GM12892 (cell line): ENCODE measurements around the gene OSR1.

Experiments
- DNase-seq: peaks from one replicate; pipeline ENCODE4 v3.0.0; 2011; ENCODE audit not compliant: insufficient read length
- FAIRE-seq: peaks from 2 replicates; lab custom pipeline; 2011; peaks lifted over from hg19 to GRCh38; lab: Jason Lieb, UNC
- POLR2A ChIP-seq: IDR thresholded peaks from 2 replicates; pipeline ENCODE4 v1.6.1; 2011; ENCODE audit warnings: low read depth, low read length, control low read depth
- POLR2AphosphoS5 ChIP-seq: IDR thresholded peaks from 2 replicates; pipeline ENCODE4 v1.6.1; 2011; ENCODE audit warnings: low read depth, low read length, control low read depth
- TAF1 ChIP-seq: IDR thresholded peaks from 2 replicates; pipeline ENCODE4 v1.6.1; 2011; ENCODE audit warnings: low read depth, mild to moderate bottlenecking, control low read depth, low read length, borderline replicate concordance

Gene OSR1

DNA sequence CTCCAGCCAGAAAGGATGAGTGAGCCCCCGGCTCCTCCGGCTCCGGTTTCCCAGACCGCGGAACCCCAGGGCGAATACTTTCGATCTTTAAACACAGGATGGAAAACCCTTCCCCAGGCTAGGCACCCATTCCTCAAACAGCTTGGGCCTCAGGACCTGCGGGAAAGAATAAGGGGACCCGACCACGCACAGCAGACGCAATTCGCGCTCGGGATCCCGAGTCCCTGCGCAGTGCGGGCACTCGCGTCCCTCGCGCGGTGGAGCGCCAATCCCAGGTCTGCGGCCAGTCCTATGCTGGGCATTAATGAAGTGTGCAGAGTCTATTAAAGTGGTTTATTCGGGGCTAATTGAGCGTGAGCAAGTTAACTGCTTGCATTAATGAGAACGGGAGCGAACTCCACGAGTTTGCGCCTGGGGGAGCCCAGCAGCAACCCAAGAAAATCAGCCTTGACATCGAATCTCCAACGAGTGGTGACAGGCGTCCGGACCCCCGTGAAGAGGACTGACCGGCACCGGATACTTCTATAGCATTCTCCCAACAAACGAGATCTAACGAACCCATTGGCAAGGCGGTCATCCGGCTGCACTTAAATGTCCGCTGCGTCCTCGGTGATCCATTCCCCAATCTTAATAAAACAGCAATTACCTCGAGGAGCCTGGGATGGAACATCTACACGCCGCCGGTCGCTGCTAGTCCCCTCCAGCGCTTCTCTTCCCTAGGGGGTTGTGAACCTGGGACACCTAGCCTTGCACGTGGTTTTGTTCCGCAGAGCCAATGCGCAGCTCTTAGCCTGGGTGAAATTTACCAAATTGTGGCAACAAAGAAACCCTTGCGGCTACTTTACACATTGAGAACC is 1.6 kb downstream of the OSR1 start:
- no peak for FAIRE-seq
- no peak for DNase-seq
- TF ChIP-seq POLR2AphosphoS5: no peak
- TF ChIP-seq TAF1: no peak
- TF ChIP-seq POLR2A: no peak

DNA sequence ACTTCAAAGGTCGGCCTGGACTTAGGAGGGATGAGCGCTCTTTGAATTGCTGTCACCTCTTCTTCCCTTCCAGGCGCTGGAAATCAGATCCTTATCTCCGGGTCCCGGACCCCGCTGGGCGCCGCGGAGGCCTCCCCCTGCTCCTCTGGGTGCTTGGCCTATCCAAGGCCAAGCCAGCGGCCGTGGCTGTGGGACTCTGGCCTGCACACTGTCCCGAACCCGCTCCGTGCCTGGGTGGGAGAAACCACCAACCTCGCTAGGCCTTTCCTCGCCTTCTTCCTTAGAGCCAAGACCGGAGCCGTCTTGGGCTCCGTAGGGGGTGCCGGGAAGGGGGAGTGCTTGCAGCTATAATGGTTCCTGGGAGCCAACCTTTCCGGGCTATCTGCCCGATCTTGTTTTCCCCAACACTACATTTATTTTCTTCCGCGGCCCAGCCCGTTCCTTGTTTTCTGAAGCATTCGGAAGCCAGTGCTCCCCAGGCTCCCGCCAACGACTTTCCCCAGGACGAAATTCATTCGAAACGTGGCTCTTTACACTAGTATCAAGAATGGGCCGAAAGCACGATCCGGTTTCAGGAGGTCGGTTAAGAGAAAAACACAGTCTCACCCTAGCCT is 2.4 kb downstream of the OSR1 start:
- TF ChIP-seq POLR2A: no peak
- TF ChIP-seq TAF1: no peak
- TF ChIP-seq POLR2AphosphoS5: no peak
- FAIRE-seq: no peak

DNA sequence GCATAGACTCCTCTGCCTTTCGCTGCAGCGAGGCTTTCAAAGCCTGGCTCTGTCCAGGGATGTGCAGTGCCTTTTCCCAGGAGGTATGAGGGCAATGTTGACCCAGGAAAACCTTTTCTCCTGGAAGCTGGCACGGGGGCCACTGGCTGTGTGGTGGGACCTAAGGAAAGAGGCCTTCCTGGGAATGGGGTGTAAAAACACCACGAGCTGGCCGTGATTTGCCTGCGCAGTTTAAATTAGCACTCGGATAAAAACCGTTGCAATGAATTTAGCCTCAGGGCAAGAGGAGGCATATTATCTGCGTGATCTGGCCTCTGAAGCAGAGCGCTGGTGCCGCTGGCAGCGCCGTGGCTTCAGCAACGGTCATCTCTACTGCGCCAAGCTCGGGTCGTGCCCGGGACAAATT is 3.0 kb downstream of the OSR1 start:
- TF ChIP-seq POLR2A: no peak
- no peak for TF ChIP-seq TAF1
- TF ChIP-seq POLR2AphosphoS5: no peak
- DNase-seq (no peak), FAIRE-seq (no peak)

More for the DNA sequence above, 2.4 kb downstream of the OSR1 start:
- no peak for DNase-seq

GRCh38 chr2:19355014-19355405 is 3.4 kb downstream of the OSR1 start:
- FAIRE-seq: no peak
- DNase-seq: no peak
- no peak for TF ChIP-seq TAF1

GRCh38 chr2:19353721-19354050 is 4.7 kb downstream of the OSR1 start:
- no peak for TF ChIP-seq TAF1
- FAIRE-seq (no peak), DNase-seq (no peak)

DNA sequence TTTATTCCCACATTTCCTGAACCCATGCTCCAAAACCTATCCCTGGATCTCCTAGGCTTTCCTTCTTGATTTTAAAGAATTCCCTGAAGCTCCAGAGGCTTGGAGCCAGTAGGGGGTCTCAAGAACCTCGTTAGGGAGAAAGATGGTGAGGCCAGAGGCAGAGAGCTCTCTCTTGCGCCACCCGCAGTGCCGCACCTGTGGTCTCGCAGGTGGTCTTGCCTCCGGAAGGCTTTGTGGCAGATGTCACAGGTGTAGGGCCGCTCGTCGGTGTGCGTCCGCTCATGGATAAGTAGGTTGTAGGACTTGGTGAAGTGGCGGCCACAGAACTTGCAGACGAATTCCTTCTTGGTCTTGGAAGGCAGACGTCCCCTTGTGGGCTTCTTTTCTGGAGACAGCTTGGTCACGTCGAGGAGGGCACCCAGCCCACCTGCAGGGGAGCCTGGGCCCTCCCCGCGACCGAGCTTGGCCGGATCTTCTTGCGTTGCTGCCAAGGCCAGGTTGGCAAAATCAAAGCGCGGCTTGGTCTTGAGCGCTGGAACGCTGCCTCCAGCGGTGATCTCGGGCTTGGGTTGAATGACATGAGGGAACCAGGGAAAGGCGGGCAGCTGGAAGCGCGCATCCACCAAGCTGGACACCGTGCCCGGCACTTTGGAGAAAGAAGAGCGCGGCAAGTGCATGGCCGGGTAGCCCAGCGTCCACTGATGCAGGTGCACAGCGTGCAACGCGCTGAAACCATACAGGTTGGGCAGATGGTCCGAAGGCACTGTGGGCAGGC is 5.3 kb downstream of the OSR1 start:
- TF ChIP-seq POLR2AphosphoS5: no peak
- TF ChIP-seq TAF1: no peak
- no peak for TF ChIP-seq POLR2A
- FAIRE-seq (no peak), DNase-seq (no peak)

- DNase-seq: no peak
- FAIRE-seq: no peak
- TF ChIP-seq POLR2A (no peak), TAF1 (no peak)
These were observed 6.3 kb downstream of the OSR1 start for GRCh38 chr2:19351899-19352697.

- no peak for DNase-seq
- no peak for FAIRE-seq
These were observed 6.9 kb downstream of the OSR1 start for GRCh38 chr2:19351499-19351898.

DNA sequence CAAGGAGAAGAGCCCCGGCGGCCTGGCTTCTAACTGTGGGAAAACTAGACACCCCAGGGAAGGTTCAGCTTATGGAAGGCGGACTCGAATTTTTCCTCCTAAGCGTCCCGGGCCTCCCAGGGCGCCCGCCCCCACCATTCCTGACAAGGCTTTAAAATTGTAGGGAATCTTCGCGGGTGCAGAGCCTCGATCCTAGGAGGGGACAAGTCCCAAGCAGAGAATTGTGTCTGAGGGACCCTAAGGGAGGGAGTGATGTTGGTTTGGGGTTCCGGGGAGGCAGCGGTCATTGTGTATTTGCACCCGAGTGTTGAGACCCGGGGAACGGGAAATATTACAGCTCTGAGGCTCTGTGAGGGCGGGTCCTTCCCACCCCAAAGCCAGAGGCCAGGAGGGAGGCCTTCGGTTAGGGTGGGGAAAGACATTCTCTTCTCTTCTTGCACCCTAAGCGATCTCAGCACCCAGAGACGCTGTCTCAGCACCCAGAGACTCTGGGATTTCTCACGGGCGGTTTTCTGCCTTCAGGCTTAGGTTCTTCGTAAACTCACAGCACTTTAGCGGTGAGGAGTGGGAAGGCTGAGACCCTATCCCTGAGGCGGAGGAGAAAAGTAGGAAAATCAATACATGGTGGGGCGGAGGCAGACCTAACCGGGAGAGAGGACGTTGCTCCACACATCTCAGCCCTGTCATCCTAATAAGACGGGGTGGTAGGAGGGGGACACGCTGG is 7.6 kb downstream of the OSR1 start:
- TF ChIP-seq POLR2AphosphoS5 (no peak), TAF1 (no peak), POLR2A (no peak)
- FAIRE-seq: no peak
- no peak for DNase-seq

More at GRCh38 chr2:19351499-19351898, 6.9 kb downstream of the OSR1 start:
- no peak for TF ChIP-seq POLR2AphosphoS5
- no peak for TF ChIP-seq TAF1
- TF ChIP-seq POLR2A: no peak

DNA sequence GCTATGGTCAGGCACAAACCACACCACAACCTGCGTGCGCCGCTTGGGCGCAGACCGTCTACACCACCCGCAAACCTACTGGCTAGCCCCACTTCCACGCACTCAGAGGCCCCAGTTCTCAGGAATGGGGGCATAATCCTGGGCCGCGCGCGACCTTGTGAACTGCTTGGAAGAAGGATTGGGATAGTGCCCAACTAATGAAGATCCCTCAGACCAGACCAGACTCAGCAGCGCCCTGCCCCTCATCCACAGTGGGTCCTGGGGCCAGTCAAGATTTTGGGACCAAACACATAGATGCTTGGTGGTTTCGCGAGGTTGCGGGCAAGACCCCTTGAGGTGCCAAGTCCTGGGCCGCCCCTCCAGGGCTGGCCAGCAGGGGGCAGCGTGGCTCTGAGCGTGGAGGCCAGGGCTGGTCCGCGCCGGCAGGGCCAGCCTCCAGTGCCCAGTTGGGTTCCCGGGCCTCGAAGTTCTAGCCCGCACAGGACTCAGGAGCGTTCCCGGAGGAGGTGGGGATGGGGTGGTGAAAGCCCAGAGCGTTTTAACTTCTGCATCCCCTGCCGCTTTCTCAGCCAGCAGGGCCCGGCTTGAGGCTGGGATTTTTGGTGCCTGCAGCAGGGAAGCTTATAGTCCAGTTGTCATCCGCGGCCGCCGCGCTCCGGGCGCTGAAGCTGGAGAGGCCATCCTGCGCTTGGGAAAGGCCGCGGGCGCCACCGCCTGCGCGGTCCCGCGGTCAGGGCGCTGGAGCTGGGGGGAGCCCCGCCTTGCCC is 8.3 kb downstream of the OSR1 start:
- no peak for TF ChIP-seq TAF1
- no peak for TF ChIP-seq POLR2A
- no peak for TF ChIP-seq POLR2AphosphoS5
- FAIRE-seq: no peak
- no peak for DNase-seq

GRCh38 chr2:19348692-19349091 is 9.7 kb downstream of the OSR1 start:
- FAIRE-seq (no peak), DNase-seq (no peak)
- TF ChIP-seq TAF1: no peak
- no peak for TF ChIP-seq POLR2A
- no peak for TF ChIP-seq POLR2AphosphoS5
